ENCODE results near the gene TNNT3.
"Not testable (repeated sequence)": the region's sequence is repeated elsewhere in the genome, so short reads cannot be mapped to it uniquely, and the experiment has no call there.

The TNNT3 gene

GRCh38 chr11:1871531-1871930, 48.0 kb upstream of the TNNT3 start:
- no peak for TF ChIP-seq CTCF (IDR thresholded peaks at IDR 0.05; ENCODE audit: insufficient read depth, low read length)
- no peak for TF ChIP-seq GABPA (IDR thresholded peaks at IDR 0.05; ENCODE audit: low read depth)
- TF ChIP-seq REST (IDR thresholded peaks at IDR 0.05; ENCODE audit: insufficient replicate concordance, low read depth), result no peak
- Histone ChIP-seq H3K4me3 (replicated peaks; ENCODE audit: insufficient read depth, low read length) (no peak overlapping the region), H3K27ac (replicated peaks) (no peak overlapping the region), H3K27me3 (ENCODE audit: insufficient read depth, poor library complexity, severe bottlenecking) (no peaks in the 10 kb centered on the region)
- no peak for DNase-seq (ENCODE audit: low read depth in 1 of 2, low spot score in 1 of 2)

GRCh38 chr11:1872267-1872985, 47.1 kb upstream of the TNNT3 start:
- Histone ChIP-seq H3K27me3 (ENCODE audit: insufficient read depth, poor library complexity, severe bottlenecking) (no peaks in the 10 kb centered on the region), H3K4me3 (replicated peaks; ENCODE audit: insufficient read depth, low read length) (no peak overlapping the region), H3K27ac (replicated peaks) (no peak overlapping the region)
- TF ChIP-seq POLR2AphosphoS5 (IDR thresholded peaks at IDR 0.05; ENCODE audit: low read depth), result no peak
- no peak for TF ChIP-seq CTCF (IDR thresholded peaks at IDR 0.05; ENCODE audit: insufficient read depth, low read length)
- DNase-seq (ENCODE audit: low read depth in 1 of 2, low spot score in 1 of 2), result no peak

GRCh38 chr11:1873048-1873812, 46.3 kb upstream of the TNNT3 start:
- Histone ChIP-seq H3K4me3 (replicated peaks; ENCODE audit: insufficient read depth, low read length) (no peak overlapping the region), H3K27ac (replicated peaks) (no peak overlapping the region), H3K27me3 (ENCODE audit: insufficient read depth, poor library complexity, severe bottlenecking) (no peaks in the 10 kb centered on the region)
- no peak for DNase-seq (ENCODE audit: low read depth in 1 of 2, low spot score in 1 of 2)
- TF ChIP-seq CTCF (IDR thresholded peaks at IDR 0.05; ENCODE audit: insufficient read depth, low read length), result no peak

- not testable (repeated sequence) for DNase-seq (ENCODE audit: low read depth in 1 of 2, low spot score in 1 of 2)
These were observed 45.7 kb upstream of the TNNT3 start for GRCh38 chr11:1873813-1874150.

GRCh38 chr11:1874441-1875092, 44.9 kb upstream of the TNNT3 start:
- H3K27me3 ChIP-seq (ENCODE audit: insufficient read depth, poor library complexity, severe bottlenecking); DNase-seq (ENCODE audit: low read depth in 1 of 2, low spot score in 1 of 2); H3K27ac ChIP-seq (replicated peaks); H3K4me3 ChIP-seq (replicated peaks; ENCODE audit: insufficient read depth, low read length): not testable (repeated sequence)

More at GRCh38 chr11:1873813-1874150, 45.7 kb upstream of the TNNT3 start:
- not testable (repeated sequence) for H3K4me3 ChIP-seq (replicated peaks; ENCODE audit: insufficient read depth, low read length); H3K27me3 ChIP-seq (ENCODE audit: insufficient read depth, poor library complexity, severe bottlenecking); H3K27ac ChIP-seq (replicated peaks)
